GM18870 (cell line): ENCODE data around the gene CAMK2B.

Experiments
- ATAC-seq: cut with Tn5 transposase; IDR thresholded peaks from one replicate; pipeline ENCODE4 v1.9.1; 2021; ENCODE audit warnings: moderate library complexity; ENCODE audit not compliant: unreplicated experiment

CAMK2B gene

GRCh38 chr7:44232901-44233715 lies 92.3 kb downstream of the CAMK2B start:
- no peak for ATAC-seq

GRCh38 chr7:44232396-44232795 lies 93.0 kb downstream of the CAMK2B start:
- ATAC-seq = no peak

- no peak for ATAC-seq
Measured at GRCh38 chr7:44231088-44231487, 94.3 kb downstream of the CAMK2B start.

- ATAC-seq = no peak
Measured at GRCh38 chr7:44230286-44230685, 95.1 kb downstream of the CAMK2B start.

GRCh38 chr7:44229546-44230105 lies 95.8 kb downstream of the CAMK2B start:
- no peak for ATAC-seq

- no peak for ATAC-seq
Measured at GRCh38 chr7:44228571-44229350, 96.6 kb downstream of the CAMK2B start.

GRCh38 chr7:44227911-44228310 lies 97.5 kb downstream of the CAMK2B start:
- no peak for ATAC-seq

- ATAC-seq = no peak
Measured at GRCh38 chr7:44226396-44226753, 99.0 kb downstream of the CAMK2B start.

- ATAC-seq = no peak
Measured at GRCh38 chr7:44225566-44226395, 99.6 kb downstream of the CAMK2B start.

GRCh38 chr7:44224974-44225565 lies 100.3 kb downstream of the CAMK2B start:
- ATAC-seq = no peak

GRCh38 chr7:44224080-44224973 lies 101.1 kb downstream of the CAMK2B start:
- ATAC-seq = no peak

- no peak for ATAC-seq
Measured at GRCh38 chr7:44223362-44224079, 101.9 kb downstream of the CAMK2B start.

- no peak for ATAC-seq
Measured at GRCh38 chr7:44222776-44223261, 102.6 kb downstream of the CAMK2B start.

- ATAC-seq = no peak
Measured at GRCh38 chr7:44222074-44222473, 103.3 kb downstream of the CAMK2B start.

- no peak for ATAC-seq
Measured at GRCh38 chr7:44221231-44221791, 104.1 kb downstream of the CAMK2B start.

GRCh38 chr7:44220358-44221112 lies 104.9 kb downstream of the CAMK2B start:
- ATAC-seq = no peak

- no peak for ATAC-seq
Measured at GRCh38 chr7:44220046-44220357, 105.4 kb downstream of the CAMK2B start.
